HS-5 (cell line): ENCODE results near the gene ANO7.
A peak's percentile ranks its signal among the peaks of the same experiment; 100 is the strongest.

Source experiments
- DNase-seq: peaks from one replicate; pipeline ENCODE4 v3.0.0-alpha.2; 2012; ENCODE audit warnings: low read depth

The ANO7 gene

GRCh38 chr2:241252778-241253475 is 64.5 kb downstream of the ANO7 start:
- no peak for DNase-seq

GRCh38 chr2:241254904-241255351 is 66.5 kb downstream of the ANO7 start:
- DNase-seq: no peak

- DNase-seq: no peak
Observed at GRCh38 chr2:241255542-241256167, 67.2 kb downstream of the ANO7 start.

- no peak for DNase-seq
Observed at GRCh38 chr2:241256168-241256545, 67.7 kb downstream of the ANO7 start.

GRCh38 chr2:241257419-241258032 is 69.0 kb downstream of the ANO7 start:
- DNase-seq: no peak

- DNase-seq: no peak
Observed at GRCh38 chr2:241258505-241259280, 70.2 kb downstream of the ANO7 start.

GRCh38 chr2:241260911-241261310 is 72.4 kb downstream of the ANO7 start:
- no peak for DNase-seq

- no peak for DNase-seq
Observed at GRCh38 chr2:241261628-241262027, 73.2 kb downstream of the ANO7 start.

GRCh38 chr2:241263061-241263460 is 74.6 kb downstream of the ANO7 start:
- DNase-seq: no peak

- no peak for DNase-seq
Observed at GRCh38 chr2:241265506-241265905, 77.0 kb downstream of the ANO7 start.

GRCh38 chr2:241267249-241268067 is 79.0 kb downstream of the ANO7 start:
- DNase-seq: no peak

- no peak for DNase-seq
Observed at GRCh38 chr2:241268306-241268705, 79.8 kb downstream of the ANO7 start.

- peak; percentile 30 for DNase-seq
Observed at GRCh38 chr2:241268716-241269445, 80.4 kb downstream of the ANO7 start.

GRCh38 chr2:241269707-241270520 is 81.4 kb downstream of the ANO7 start:
- DNase-seq: no peak

GRCh38 chr2:241270531-241270930 is 82.1 kb downstream of the ANO7 start:
- DNase-seq: no peak

GRCh38 chr2:241271706-241272302 is 83.3 kb downstream of the ANO7 start:
- DNase-seq: peak; percentile 40

GRCh38 chr2:241272303-241273209 is 84.1 kb downstream of the ANO7 start:
- peak; percentile 10 for DNase-seq

- DNase-seq: no peak
Observed at GRCh38 chr2:241273210-241274020, 84.9 kb downstream of the ANO7 start.
